ENCODE measurements around the gene IL22RA1.

IL22RA1 gene

GRCh38 chr1:24172598-24172997, 29.7 kb upstream of the IL22RA1 start:
- Histone ChIP-seq H3K79me2 (ENCODE audit: control insufficient read depth, insufficient read depth, low read length) (no peaks in the 10 kb centered on the region), H2BK15ac (replicated peaks; ENCODE audit: low read depth) (no peak overlapping the region), H3K27me3 (ENCODE audit: insufficient read depth, low read length, poor library complexity) (no peaks in the 10 kb centered on the region), H2BK5ac (ENCODE audit: low read length) (no peak overlapping the region), H3K9ac (ENCODE audit: low read length) (no peak overlapping the region), H3K36me3 (ENCODE audit: control insufficient read depth, insufficient read depth, low read length) (no peaks in the 10 kb centered on the region), H3K4ac (ENCODE audit: low read depth, low read length) (no peak overlapping the region), H3K56ac (ENCODE audit: low read length) (no peak overlapping the region), H3K23ac (ENCODE audit: low read length) (no peak overlapping the region), H2BK120ac (ENCODE audit: low read depth, low read length) (no peak overlapping the region), H3K18ac (ENCODE audit: low read length) (no peak overlapping the region), H3K79me1 (ENCODE audit: low read length) (no peaks in the 10 kb centered on the region), H3K4me1 (ENCODE audit: control insufficient read depth, low read depth, low read length) (no peaks in the 10 kb centered on the region), H2AK5ac (ENCODE audit: low read length) (no peak overlapping the region), H3K27ac (ENCODE audit: low read depth, low read length) (no peak overlapping the region), H4K5ac (ENCODE audit: low read length) (no peak overlapping the region), H4K8ac (ENCODE audit: low read depth, low read length) (no peak overlapping the region), H3K4me3 (ENCODE audit: low read length) (no peak overlapping the region), H3K4me2 (ENCODE audit: low read length) (no peak overlapping the region)
- DNase-seq: no peak
- WGBS (ENCODE audit: extremely low coverage, insufficient coverage, low lambda C conversion rate): no CpG with 5 or more reads among the region's 5 CpGs

DNA sequence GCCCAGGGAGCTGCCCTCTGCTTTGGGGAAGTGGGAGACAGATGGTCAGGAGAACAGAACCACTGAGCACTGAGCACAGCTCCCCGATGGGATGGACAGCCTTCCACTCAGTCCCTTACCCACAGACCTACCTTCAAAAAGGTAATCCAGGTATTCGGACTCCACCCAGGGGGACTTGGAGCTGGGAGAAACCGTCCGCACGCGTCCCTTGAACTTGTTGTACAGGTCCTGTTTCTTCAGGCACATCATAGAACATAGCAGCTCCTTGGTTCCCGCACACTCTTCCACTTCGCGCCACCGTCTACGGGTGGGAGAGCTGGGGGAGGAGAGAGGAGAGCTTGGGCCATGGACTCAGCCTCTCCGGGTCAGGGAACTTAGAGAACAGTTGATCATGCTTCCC, 26.3 kb upstream of the IL22RA1 start:
- Histone ChIP-seq H3K4me3 (ENCODE audit: low read length) (no peak overlapping the region), H4K8ac (ENCODE audit: low read depth, low read length) (no peak overlapping the region), H3K79me1 (ENCODE audit: low read length) (no peaks in the 10 kb centered on the region), H3K56ac (ENCODE audit: low read length) (no peak overlapping the region), H3K27ac (ENCODE audit: low read depth, low read length) (no peak overlapping the region), H2BK15ac (replicated peaks; ENCODE audit: low read depth) (no peak overlapping the region), H3K79me2 (ENCODE audit: control insufficient read depth, insufficient read depth, low read length) (no peaks in the 10 kb centered on the region), H3K23ac (ENCODE audit: low read length) (no peak overlapping the region), H3K4ac (ENCODE audit: low read depth, low read length) (no peak overlapping the region), H3K4me1 (ENCODE audit: control insufficient read depth, low read depth, low read length) (no peaks in the 10 kb centered on the region), H3K4me2 (ENCODE audit: low read length) (no peak overlapping the region), H2AK5ac (ENCODE audit: low read length) (no peak overlapping the region), H3K27me3 (ENCODE audit: insufficient read depth, low read length, poor library complexity) (no peaks in the 10 kb centered on the region), H2BK5ac (ENCODE audit: low read length) (no peak overlapping the region), H3K36me3 (ENCODE audit: control insufficient read depth, insufficient read depth, low read length) (no peaks in the 10 kb centered on the region), H3K9ac (ENCODE audit: low read length) (no peak overlapping the region), H4K5ac (ENCODE audit: low read length) (no peak overlapping the region), H2BK120ac (ENCODE audit: low read depth, low read length) (no peak overlapping the region), H3K18ac (ENCODE audit: low read length) (no peak overlapping the region)
- DNase-seq: no peak
- WGBS (ENCODE audit: extremely low coverage, insufficient coverage, low lambda C conversion rate): no CpG with 5 or more reads among the region's 12 CpGs

- 100% methylated on average over 1 of the region's 7 CpGs for WGBS (ENCODE audit: extremely low coverage, insufficient coverage, low lambda C conversion rate)
- H3K56ac ChIP-seq (ENCODE audit: low read length): no peak overlapping the region
- DNase-seq: no peak
These were observed 25.3 kb upstream of the IL22RA1 start for GRCh38 chr1:24168245-24168644.

DNA sequence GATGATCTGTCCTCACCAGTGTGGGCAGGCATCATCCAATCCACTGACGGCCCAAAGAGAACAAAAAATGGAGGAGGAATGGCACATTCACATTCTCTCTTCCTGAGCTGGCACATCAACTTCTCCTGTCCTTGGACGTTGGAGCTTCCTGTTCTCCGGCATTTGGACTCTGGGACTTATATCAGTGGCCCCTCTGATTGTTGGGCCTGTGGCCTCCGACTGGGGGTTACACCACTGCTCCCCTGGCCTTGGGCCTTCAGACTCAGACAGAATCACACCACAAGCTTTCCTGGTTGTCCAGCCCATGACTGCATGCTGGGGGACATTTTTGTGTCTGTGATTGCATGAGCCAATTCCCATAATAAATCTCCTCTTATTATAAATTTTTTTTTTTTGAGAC, 24.1 kb upstream of the IL22RA1 start:
- no peaks in the 10 kb centered on the region for H3K4me1 ChIP-seq (ENCODE audit: control insufficient read depth, low read depth, low read length)
- H3K4me2 ChIP-seq (ENCODE audit: low read length): no peak overlapping the region
- H3K9ac ChIP-seq (ENCODE audit: low read length): no peak overlapping the region
- no peak overlapping the region for H3K56ac ChIP-seq (ENCODE audit: low read length)
- H3K27me3 ChIP-seq (ENCODE audit: insufficient read depth, low read length, poor library complexity): no peaks in the 10 kb centered on the region
- H2BK5ac ChIP-seq (ENCODE audit: low read length): no peak overlapping the region
- H3K4me3 ChIP-seq (ENCODE audit: low read length): no peak overlapping the region
- no peak overlapping the region for H2BK120ac ChIP-seq (ENCODE audit: low read depth, low read length)
- H2AK5ac ChIP-seq (ENCODE audit: low read length): no peak overlapping the region
- H3K4ac ChIP-seq (ENCODE audit: low read depth, low read length): no peak overlapping the region
- no peak overlapping the region for H3K27ac ChIP-seq (ENCODE audit: low read depth, low read length)
- no peaks in the 10 kb centered on the region for H3K79me2 ChIP-seq (ENCODE audit: control insufficient read depth, insufficient read depth, low read length)
- WGBS (ENCODE audit: extremely low coverage, insufficient coverage, low lambda C conversion rate): no CpG with 5 or more reads among the region's 4 CpGs
- no peak overlapping the region for H4K5ac ChIP-seq (ENCODE audit: low read length)
- H3K79me1 ChIP-seq (ENCODE audit: low read length): no peaks in the 10 kb centered on the region
- no peak overlapping the region for H4K8ac ChIP-seq (ENCODE audit: low read depth, low read length)
- H3K36me3 ChIP-seq (ENCODE audit: control insufficient read depth, insufficient read depth, low read length): no peaks in the 10 kb centered on the region
- H3K23ac ChIP-seq (ENCODE audit: low read length): no peak overlapping the region
- no peak overlapping the region for H3K18ac ChIP-seq (ENCODE audit: low read length)
- no peak overlapping the region for H2BK15ac ChIP-seq (replicated peaks; ENCODE audit: low read depth)
- no peak for DNase-seq

More at GRCh38 chr1:24168245-24168644, 25.3 kb upstream of the IL22RA1 start:
- Histone ChIP-seq H3K9ac (ENCODE audit: low read length) (no peak overlapping the region), H3K18ac (ENCODE audit: low read length) (no peak overlapping the region), H3K79me2 (ENCODE audit: control insufficient read depth, insufficient read depth, low read length) (no peaks in the 10 kb centered on the region), H3K4me1 (ENCODE audit: control insufficient read depth, low read depth, low read length) (no peaks in the 10 kb centered on the region), H2BK5ac (ENCODE audit: low read length) (no peak overlapping the region), H4K8ac (ENCODE audit: low read depth, low read length) (no peak overlapping the region), H3K27ac (ENCODE audit: low read depth, low read length) (no peak overlapping the region), H2AK5ac (ENCODE audit: low read length) (no peak overlapping the region), H3K79me1 (ENCODE audit: low read length) (no peaks in the 10 kb centered on the region), H3K4me3 (ENCODE audit: low read length) (no peak overlapping the region), H3K36me3 (ENCODE audit: control insufficient read depth, insufficient read depth, low read length) (no peaks in the 10 kb centered on the region), H3K23ac (ENCODE audit: low read length) (no peak overlapping the region), H2BK120ac (ENCODE audit: low read depth, low read length) (no peak overlapping the region), H3K27me3 (ENCODE audit: insufficient read depth, low read length, poor library complexity) (no peaks in the 10 kb centered on the region), H4K5ac (ENCODE audit: low read length) (no peak overlapping the region), H3K4me2 (ENCODE audit: low read length) (no peak overlapping the region), H3K4ac (ENCODE audit: low read depth, low read length) (no peak overlapping the region), H2BK15ac (replicated peaks; ENCODE audit: low read depth) (no peak overlapping the region)

DNA sequence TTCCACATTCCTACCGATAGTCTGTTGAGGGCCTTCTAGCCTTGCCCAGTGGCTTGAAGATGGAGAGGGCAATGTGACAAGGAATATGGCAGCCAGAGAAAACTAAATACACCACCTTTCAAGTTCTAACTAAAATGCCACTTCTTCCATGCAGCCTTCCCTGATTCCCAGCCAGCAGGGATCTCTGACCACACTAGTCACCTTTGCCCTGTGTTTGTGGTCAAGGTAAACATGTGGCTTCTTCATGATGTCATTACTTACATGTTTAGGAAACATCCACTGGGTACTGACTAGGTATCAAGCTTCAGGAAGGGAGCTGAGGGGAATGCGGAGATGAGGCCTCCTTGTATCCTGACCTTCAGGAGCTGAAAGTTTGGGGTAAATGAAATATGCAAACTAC, 22.6 kb upstream of the IL22RA1 start:
- H3K4me2 ChIP-seq (ENCODE audit: low read length): no peak overlapping the region
- H2AK5ac ChIP-seq (ENCODE audit: low read length): no peak overlapping the region
- H3K9ac ChIP-seq (ENCODE audit: low read length): no peak overlapping the region
- WGBS (ENCODE audit: extremely low coverage, insufficient coverage, low lambda C conversion rate): no CpG with 5 or more reads among the region's 2 CpGs
- no peaks in the 10 kb centered on the region for H3K79me2 ChIP-seq (ENCODE audit: control insufficient read depth, insufficient read depth, low read length)
- no peak overlapping the region for H2BK120ac ChIP-seq (ENCODE audit: low read depth, low read length)
- no peaks in the 10 kb centered on the region for H3K4me1 ChIP-seq (ENCODE audit: control insufficient read depth, low read depth, low read length)
- no peak overlapping the region for H2BK15ac ChIP-seq (replicated peaks; ENCODE audit: low read depth)
- H3K36me3 ChIP-seq (ENCODE audit: control insufficient read depth, insufficient read depth, low read length): no peaks in the 10 kb centered on the region
- H3K79me1 ChIP-seq (ENCODE audit: low read length): no peaks in the 10 kb centered on the region
- no peak overlapping the region for H4K5ac ChIP-seq (ENCODE audit: low read length)
- H3K27me3 ChIP-seq (ENCODE audit: insufficient read depth, low read length, poor library complexity): no peaks in the 10 kb centered on the region
- H3K4me3 ChIP-seq (ENCODE audit: low read length): no peak overlapping the region
- H3K4ac ChIP-seq (ENCODE audit: low read depth, low read length): no peak overlapping the region
- H3K18ac ChIP-seq (ENCODE audit: low read length): no peak overlapping the region
- no peak for DNase-seq
- H4K8ac ChIP-seq (ENCODE audit: low read depth, low read length): no peak overlapping the region
- no peak overlapping the region for H3K27ac ChIP-seq (ENCODE audit: low read depth, low read length)
- no peak overlapping the region for H2BK5ac ChIP-seq (ENCODE audit: low read length)
- no peak overlapping the region for H3K23ac ChIP-seq (ENCODE audit: low read length)
- no peak overlapping the region for H3K56ac ChIP-seq (ENCODE audit: low read length)

DNA sequence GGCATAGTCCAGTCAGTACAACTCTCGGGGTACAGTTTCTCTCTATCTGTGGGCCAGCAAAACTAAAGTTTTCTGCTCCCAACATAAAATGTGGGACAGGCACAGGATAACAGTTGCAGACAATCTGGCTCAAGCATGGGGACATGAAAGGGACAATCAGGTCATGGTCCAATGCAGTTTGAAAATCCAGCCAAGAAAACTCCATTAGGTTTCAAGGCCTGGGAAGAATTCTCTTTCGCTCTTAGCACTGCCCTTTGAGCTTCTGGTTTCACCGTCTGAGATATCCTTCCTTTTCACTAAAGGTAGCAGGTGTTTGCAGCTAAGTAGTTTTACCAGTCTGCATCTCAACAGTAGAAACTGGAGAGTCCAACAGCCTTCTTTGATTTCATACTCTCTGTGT, 21.1 kb upstream of the IL22RA1 start:
- no peak overlapping the region for H3K56ac ChIP-seq (ENCODE audit: low read length)
- no peak overlapping the region for H3K27ac ChIP-seq (ENCODE audit: low read depth, low read length)
- no peak overlapping the region for H3K4ac ChIP-seq (ENCODE audit: low read depth, low read length)
- no peak overlapping the region for H4K5ac ChIP-seq (ENCODE audit: low read length)
- no peak for DNase-seq
- H3K79me2 ChIP-seq (ENCODE audit: control insufficient read depth, insufficient read depth, low read length): no peaks in the 10 kb centered on the region
- H3K4me2 ChIP-seq (ENCODE audit: low read length): no peak overlapping the region
- no peak overlapping the region for H3K23ac ChIP-seq (ENCODE audit: low read length)
- H2BK15ac ChIP-seq (replicated peaks; ENCODE audit: low read depth): no peak overlapping the region
- no peaks in the 10 kb centered on the region for H3K27me3 ChIP-seq (ENCODE audit: insufficient read depth, low read length, poor library complexity)
- no peak overlapping the region for H3K4me3 ChIP-seq (ENCODE audit: low read length)
- no peaks in the 10 kb centered on the region for H3K79me1 ChIP-seq (ENCODE audit: low read length)
- H3K36me3 ChIP-seq (ENCODE audit: control insufficient read depth, insufficient read depth, low read length): no peaks in the 10 kb centered on the region
- no peak overlapping the region for H3K9ac ChIP-seq (ENCODE audit: low read length)
- WGBS (ENCODE audit: extremely low coverage, insufficient coverage, low lambda C conversion rate): no CpG with 5 or more reads among the region's 3 CpGs
- no peaks in the 10 kb centered on the region for H3K4me1 ChIP-seq (ENCODE audit: control insufficient read depth, low read depth, low read length)
- no peak overlapping the region for H2BK5ac ChIP-seq (ENCODE audit: low read length)
- no peak overlapping the region for H4K8ac ChIP-seq (ENCODE audit: low read depth, low read length)
- no peak overlapping the region for H3K18ac ChIP-seq (ENCODE audit: low read length)
- H2BK120ac ChIP-seq (ENCODE audit: low read depth, low read length): no peak overlapping the region
- no peak overlapping the region for H2AK5ac ChIP-seq (ENCODE audit: low read length)
